ENCODE results near the gene PLAC8.
A peak's percentile ranks its signal among the peaks of the same experiment; 100 is the strongest.

The PLAC8 gene, protein sequence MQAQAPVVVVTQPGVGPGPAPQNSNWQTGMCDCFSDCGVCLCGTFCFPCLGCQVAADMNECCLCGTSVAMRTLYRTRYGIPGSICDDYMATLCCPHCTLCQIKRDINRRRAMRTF

DNA sequence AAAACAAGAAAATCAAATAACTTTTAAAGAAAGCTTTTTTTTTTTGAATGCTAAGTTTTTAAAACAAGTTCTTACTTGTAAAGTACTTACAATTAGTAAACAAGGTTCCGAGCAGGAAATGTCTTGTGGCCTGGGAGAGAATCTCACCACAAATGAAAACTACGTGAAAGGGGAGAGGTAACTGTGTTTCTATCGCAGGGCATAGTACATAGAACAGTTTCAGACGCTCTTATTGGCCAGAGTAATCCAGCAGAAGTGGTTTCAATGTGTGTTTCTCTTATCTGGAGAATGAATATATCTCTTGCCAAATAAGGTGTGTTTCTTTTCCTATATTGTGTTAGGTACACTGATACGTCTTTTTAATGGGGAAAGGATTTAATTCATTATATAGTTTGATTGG lies at the start of gene PLAC8:
PLAC8 (minus strand) TSS at position 154 of the 400 bp plus-strand sequence. CDS start 6,808 bp downstream, outside the sequence.
- peak; percentile 44 for DNase-seq

DNA sequence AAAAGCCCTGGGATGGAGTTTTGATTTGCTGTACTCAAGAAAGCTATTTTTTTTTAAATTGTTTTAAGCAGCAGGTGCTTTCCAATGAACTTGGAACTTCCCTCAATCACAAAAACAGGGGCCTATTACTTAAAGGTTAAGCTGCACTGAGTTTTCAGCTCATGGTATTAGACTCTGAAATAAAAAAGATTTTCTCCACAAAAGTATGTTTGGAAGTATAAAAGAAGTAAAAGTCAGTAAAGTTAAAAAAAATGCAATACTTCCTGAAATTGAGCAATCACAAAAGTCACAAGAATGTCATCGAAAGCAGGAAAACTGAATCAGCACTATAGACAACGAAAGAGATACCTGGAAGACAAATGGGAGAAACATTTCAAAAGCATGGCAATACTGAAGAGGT lies 38.9 kb upstream of the PLAC8 start:
- no peak for DNase-seq

DNA sequence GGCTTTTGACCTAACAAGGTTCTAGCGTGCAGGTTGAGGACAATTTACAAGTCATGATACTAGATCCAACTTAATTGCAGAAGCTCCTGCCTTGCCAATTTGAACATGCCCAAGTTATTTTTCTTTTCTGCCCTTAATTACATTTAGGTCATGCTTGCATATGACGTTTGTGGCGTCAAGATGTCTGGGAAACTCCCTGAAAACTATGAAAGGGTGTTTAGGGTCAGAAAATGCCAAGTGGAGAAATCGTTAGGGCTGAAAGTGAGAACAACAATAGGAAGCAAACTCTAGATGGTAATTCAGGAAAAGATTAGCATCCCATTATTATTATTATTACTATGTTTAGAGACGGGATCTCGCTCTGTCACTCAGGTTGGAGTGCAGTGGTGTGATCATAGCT lies 38.2 kb upstream of the PLAC8 start:
- no peak for DNase-seq

DNA sequence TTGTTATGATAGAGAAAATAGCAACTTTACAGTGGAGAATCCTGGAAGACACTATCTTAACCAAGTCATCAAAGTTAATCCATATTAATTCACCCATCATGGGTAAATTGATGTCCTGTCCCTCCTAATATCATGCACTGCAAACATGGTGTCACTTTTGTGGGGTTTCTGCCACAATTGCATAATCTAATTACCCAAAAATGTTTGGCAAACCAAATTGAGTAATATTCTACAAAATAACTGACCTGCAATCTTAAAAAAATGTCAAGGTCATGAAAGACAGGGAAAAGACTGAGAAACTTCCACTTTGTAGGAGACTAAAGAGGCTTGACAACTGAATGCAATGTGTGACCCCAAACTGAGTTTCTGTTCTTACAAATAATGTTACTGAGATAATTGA lies 37.1 kb upstream of the PLAC8 start:
- no peak for DNase-seq

DNA sequence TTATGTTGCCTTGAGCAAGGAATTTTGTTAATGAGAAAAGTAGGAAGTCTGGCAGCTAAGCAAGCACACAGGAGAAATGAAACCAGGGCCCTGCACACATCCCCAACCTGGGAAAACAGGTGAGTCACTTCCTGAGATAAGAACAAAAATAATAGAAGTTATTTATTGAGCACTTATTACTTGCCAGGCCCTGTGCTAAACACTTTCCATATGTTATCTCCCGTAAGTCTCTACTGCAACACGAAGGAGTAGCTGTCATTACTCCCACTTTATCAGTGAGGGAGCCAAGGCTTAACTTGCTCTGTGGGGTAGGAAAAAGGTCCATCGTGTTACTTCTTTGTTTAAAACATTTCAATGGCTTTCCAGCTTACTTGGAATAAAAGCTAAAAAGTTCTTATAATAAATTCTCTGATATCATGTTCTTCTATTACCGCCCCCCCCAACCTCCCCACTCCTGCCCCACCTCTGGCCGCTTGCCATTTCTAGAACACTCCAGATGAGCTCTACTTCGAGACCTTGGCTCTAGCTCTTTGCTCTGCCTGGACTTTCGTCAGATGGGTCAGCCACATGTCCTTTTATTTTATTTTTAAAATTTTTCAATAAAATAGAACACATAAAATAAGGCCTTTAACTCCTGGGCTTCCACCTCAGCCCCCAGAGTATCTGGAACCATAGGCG lies 36.3 kb upstream of the PLAC8 start:
- no peak for DNase-seq

DNA sequence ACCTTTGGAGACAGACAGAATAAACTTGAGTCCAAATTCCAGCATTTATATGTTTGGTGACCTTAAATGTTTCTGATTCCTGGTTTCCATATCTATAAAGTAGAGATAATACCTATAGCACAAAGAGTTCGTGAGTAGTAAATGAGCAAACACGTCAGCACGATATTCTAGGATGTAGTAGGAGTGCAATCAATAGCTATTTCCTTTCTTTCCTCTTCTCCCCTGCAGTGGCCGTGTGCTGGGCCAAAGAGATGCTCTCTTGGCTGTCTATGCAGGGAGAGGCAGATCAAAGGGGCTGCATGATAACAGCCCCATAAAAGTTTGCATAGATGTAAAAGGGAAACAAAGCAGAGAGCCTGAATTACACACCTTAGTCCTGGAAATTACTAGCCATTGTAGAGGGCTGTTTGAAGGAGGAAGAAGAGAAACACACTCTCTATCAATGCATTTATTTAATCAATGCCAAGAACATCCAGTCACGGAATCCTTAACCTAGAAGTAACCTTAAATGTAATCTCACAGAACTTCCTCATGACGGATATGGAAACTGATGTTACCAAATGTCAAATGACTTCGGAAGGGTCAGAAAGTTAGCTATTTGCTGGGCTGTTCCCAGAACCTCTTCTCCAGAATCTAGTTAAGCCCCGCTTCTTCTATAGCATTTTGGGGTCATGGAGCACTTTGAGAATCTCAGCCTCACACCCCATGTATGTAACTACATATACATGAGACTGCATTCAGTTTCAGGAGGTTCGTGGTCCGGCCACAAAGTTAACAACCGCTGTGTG lies 35.5 kb upstream of the PLAC8 start:
- no peak for DNase-seq

DNA sequence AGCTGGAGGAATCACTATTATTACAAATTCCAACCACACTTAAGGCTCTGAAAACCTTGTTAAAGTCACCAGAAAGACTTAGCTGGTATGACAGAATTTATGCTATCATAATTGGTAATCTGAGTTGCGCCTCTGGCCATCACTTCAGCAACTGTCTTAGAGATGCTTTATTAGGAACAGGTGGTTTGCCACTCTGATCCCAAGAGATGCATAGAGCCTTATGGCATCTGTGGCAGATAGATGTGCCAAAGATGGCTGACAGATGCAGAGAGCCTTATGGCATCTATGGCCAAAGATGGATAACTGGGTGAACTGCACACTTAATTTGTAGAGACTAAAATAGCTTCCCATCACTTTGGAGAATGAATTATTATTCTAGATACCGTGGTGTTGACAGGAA lies 32.3 kb upstream of the PLAC8 start:
- no peak for DNase-seq

DNA sequence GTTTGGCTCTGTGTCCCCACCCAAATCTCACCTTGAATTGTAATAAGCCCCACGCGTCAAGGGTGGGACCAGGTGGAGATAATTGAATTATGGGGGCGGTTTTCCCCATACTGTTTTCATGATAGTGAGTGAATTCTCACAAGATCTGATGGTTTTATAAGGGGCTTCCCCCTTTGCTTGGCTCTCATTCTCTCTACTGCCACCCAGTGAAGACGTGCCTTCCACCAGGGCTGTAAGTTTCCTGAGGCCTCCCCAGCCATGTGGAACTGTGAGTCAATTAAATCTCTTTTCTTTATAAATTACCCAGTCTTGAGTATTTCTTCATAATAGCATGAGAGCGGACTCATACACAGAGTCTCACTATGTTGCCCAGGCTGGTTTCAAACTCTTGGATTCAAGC lies 31.2 kb upstream of the PLAC8 start:
- peak; percentile 38 for DNase-seq

DNA sequence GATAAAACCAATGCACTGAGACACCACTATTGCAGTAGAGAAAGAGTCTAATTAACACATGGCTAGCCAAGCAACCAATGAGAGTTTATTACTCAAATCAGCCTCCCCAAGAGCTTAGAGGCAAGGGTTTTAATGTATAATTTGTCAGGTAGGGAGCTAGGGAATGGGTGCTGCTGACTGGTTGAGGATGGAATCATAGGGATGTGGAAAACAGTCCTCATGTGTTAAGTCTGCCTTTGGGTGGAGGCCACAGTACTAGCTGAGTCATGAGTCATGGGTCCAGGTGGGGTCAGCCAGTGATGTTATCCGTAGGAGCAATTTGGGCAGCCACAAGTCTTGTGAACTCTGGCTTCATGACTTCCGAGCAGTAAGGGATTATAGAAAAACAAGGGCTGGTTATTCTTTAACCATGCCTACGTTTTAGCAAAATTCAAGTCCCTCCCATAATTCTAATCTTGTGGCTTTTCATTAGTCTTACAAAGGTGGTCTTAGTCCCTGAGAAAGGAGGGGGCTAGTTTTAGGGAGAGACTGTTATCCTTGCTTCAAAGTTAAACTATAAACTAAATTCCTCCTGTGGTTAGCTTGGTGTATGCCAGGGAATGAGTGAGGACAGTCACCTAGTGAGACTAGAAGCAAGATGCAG lies 25.1 kb upstream of the PLAC8 start:
- DNase-seq: no peak

DNA sequence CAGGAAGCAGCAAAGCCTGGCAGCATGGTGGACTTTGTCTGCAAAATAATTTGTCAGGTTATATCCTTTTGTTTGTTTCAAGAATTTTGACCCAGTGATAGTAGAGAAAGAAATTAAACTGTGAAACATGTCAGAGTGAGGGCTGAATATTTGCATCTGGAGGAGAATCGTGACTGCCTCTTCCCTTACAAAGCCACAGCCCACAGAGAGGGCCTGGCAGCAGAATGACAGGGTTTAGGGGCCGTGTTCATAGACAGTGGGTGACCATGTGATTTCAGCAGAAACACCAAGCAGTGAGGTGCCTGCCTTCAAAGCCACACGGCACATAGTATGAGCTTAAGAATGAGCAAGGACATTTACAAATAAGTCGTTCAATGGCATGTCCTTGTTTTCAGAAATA lies 24.4 kb upstream of the PLAC8 start:
- peak; percentile 40 for DNase-seq

DNA sequence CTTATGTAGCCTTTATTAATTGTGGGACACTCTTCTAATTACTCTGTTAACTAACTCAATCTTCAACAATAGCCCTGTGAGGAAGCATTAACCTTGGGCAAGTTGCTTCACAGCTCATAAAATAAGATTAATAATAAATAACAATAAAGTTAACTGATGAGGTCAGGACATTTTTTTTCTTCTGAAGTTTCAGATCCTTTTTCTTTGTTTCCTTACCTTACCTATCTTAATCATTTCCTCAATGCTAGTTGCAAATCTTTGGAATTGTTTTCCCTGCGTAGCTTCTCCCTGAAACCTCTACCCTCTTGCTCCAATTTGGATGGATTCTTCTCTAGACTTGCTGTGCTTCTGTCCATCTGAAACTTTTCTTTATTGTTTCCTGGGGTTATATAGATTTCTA lies 17.5 kb upstream of the PLAC8 start:
- no peak for DNase-seq

DNA sequence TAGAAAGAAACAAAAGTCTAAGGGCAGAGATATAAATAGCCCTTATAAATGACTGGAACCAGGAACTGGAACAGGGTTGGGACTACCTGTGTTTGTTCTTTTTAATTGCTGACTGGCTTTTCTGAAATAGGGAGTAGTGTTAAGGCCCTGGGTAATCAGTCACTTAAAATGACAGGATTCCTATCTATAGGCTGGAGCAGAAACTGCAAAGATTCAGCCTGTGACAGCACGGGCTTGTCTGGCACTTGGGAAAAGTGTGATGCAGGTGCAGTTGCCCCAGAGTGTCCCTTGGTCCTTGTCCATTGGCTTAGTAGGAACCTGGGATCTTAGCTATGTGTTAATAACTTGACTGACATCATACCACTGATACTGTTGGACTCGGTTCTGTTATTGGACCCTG lies 14.7 kb upstream of the PLAC8 start:
- DNase-seq: no peak

DNA sequence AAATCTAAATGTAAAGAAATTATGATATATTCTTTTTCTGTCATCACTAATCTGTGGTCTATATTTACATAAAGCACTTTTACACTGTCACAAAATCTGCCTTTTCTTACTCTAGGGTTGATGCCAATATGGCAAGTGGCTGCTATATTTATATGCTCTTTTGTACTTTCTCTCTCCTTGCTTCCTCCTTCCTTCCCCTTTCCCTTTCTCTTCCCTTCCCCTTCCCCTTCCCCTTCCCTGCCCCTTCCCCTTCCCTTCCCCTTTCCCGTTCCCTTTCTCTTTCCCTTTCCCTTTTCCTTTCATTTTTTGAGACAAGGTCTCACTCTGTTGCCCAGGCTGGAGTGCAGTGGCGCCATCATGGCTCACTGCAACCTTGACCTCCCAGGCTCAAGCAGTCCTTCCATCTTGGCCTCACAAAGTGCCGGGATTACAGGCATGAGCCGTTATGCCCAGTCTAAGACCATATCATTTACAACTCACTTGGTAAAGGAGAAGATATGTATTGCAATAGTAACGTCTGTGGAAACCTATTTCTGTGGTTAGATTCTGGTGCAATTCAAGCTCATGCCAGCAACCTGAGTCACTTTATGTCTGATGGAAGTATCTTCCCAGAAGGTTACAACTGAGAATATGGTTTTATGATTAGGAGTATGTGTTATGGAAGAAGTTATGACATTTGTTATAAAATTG lies 13.9 kb upstream of the PLAC8 start:
- DNase-seq: no peak

DNA sequence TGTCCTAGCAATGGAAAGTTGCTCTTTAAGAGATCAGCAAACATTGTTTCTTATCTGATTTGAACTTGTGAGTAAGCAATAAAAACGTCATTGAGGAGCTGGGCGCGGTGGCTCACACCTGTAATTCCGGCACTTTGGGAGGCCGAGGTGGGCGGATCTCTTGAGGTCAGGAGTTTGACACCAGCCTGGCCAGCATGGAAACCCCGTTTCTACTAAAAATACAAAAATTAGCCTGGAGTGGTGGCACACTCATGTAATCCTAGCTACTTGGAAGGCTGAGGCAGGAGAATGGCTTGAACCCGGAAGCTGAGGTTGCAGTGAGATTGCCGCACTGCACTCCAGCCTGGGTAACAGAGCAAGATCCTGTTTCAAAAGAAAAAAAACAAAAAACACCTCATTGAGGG lies 11.2 kb upstream of the PLAC8 start:
- DNase-seq: peak; percentile 49

DNA sequence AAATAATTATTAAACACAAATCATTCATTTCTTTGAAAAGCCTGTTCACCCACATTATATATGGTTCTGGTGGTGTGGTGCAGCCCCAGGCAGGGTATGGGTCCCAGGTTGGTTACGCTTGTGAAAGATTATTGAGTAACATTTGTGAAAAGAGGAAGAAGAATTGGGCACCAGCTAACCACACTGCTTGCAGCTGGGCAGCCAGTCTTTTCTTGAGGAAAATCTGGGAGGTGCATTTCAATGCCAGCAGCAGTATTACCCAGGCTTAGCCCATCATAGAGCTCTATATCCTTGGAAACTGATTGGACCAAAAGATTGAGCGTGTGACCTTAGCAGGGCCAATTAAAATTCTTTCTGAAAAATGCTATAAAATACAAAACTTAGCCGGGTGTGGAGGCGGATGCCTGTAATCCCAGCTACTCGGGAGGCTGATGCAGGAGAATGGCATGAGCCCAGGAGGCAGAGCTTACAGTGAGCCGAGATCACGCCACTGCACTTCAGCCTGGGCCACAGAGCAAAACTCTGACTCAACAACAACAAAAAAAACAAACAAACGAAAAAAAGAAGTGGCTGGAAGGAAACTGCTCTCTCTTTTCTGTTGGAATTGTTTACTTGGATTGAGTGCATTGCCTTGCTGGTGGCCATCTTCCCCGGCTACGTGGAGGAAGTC lies 9.7 kb upstream of the PLAC8 start:
- DNase-seq: peak; percentile 44

DNA sequence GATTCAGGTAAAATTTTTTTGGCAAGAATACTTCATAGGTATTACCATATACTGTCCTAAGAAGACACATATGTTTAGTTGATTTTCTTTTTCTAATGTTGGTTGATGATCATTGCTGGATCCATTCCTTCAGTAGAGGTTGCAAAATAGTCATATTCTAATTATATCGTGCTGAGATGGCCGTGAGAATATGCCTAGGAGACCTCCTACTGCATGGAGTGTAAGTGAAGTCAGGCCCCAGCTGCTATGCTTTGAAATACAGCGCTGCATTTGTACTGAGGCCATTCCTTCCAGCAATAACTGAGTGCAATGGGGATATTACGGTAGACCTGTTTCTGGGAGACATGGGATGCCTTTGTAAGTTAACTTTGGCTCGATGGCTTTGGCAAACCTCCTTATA lies 6.7 kb upstream of the PLAC8 start:
- DNase-seq: no peak

DNA sequence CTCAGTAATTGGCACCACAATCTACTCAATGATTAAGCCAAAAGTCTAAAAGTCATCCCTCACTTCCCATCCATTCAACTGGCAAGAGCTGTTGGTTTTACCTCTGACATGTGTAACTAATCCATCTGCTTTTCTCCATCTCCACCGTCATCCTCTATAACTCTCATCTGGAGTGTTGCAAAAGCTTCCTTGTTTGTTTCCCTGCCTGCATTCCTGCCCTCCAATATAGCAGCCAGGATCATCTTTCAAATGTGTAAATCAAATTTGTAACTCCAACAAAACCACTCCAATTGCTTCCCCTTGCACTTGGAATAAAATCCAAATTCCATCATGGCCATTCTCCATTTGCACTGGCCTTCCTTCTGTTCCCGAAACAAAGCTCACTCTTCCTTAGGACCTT lies 4.3 kb upstream of the PLAC8 start:
- no peak for DNase-seq

DNA sequence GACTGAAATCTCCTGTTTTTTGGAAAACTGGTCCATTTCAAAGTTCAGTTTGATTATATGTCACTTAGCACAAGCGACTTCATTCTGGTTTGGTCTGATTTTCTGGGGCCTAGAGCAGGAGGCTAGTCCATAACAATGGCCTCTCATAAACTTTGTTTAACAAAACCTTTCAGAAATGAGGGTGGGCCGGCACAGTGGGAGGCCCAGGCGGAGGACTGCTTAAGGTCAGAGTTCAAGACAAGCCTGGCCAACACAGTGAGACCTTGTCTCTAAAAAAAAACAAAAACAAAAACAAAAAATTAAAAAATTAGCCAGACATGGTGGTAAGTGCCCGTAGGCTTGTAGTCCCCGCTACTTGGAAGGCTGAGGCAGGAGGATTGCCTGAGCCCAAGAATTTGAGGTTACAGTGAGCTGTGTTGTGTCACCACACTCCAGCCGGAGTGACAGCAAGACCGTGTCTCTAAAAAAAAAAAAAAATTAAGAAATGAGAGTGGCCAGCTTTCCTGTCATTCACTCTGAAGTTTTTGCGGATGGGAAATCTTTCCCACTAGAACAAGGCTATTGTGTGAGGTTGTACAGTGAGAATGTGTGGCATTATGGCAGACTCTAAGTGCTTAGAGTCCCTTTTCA lies 1.2 kb upstream of the PLAC8 start:
- DNase-seq: no peak

DNA sequence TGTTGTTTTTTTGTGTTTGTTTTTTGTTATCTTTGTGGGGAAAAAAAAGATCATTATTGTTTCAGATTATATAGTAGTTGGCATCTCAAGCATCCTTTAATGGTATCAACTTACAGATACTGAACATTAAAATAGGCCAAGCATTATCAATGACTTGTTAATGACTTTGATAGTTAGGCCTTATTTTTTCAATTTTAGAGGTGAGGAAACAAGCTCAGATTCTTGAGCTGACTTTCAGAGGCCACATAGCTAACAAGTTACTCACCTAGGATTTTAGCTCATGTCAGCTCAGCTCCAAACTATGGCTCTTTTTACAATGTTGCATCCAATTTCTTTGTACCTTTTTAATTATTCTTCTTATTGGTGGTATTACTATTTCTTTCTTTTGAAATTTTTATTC lies 471 bp upstream of the PLAC8 start:
- no peak for DNase-seq

DNA sequence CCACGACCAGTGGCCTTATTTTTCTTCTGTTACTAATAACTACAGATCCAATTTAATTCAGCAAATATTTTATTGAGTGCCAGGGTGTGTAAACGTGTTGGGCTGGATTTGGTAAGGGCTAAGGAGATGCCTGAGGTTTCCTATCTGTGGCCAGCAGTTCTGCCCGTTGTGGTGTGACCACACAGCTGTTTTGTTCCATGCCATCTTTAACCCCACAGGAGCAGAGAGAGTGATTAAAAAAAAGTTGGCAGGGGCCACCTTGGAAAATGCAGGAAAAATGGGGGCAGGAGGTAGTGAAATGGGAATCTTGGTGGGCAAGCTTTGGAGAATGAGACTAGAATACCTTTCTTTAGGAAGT lies 1.1 kb downstream of the PLAC8 start:
- DNase-seq: no peak

DNA sequence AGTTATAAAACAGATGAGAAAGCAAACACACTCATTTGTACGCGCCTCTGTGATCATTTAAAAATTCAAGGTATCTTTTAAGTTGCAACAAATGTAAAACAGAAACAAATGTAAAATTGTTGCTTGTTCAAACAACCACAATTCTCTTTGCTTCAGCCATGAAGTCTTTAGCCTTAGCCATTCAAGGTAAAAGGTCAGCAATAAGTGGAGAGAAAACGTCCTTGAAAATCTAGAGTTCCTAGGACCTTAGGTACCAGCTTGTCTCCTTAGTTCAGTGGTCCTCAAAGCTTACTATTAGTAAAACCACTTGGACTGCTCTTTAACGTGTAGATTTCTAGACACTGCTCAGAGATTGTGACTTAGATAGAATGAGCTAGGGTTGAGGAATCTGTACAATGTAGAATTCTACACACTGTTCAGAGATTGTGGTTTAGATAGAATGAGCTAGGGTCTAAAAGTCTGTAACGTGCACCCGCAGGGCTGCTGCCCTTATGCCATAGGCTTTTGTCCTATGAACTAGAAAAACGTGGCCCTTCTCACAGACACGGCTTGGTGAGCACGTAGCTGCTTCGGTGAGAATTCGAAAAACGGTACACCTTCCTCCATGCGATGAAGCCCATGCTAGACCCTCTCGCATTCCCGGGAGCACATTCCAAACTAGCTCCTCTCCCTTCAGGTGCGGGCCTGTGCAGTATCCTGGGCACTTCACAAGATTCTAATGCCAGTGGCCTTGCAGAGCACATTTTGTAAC lies 1.7 kb downstream of the PLAC8 start:
- no peak for DNase-seq

DNA sequence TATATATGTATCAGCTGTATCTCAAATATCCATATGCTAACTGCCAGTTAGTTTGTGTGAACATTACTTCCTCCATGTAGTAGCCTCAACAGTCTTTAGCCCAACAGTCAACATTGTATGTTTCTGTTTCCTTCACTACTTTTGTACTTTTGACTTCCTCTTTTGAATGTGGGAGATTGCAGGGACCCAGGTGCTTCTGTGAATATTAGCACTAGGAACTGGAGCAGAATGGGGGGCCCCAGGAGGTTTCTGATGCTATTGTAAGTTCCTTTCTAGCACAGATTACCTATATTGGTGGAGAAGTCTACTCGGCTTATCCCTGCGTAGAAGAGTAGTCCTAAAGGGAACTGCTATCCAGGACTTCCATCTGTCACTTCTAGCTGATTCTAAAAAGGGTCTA lies 2.3 kb downstream of the PLAC8 start:
- DNase-seq: peak; percentile 30

Data from CD4-positive, alpha-beta T cell treated with Interleukin-15 for 1 hour (primary cell).